HG03045 (cell line): Measurements from ENCODE around the gene PLAC8.
"Not testable (repeated sequence)": the region's sequence is repeated elsewhere in the genome, so short reads cannot be mapped to it uniquely, and the experiment has no call there.

Experiments used
- ATAC-seq: cut with Tn5 transposase; IDR thresholded peaks from one replicate; pipeline ENCODE4 v1.9.1; 2021; ENCODE audit warnings: mild to moderate bottlenecking, moderate library complexity; ENCODE audit not compliant: unreplicated experiment

The PLAC8 gene

DNA sequence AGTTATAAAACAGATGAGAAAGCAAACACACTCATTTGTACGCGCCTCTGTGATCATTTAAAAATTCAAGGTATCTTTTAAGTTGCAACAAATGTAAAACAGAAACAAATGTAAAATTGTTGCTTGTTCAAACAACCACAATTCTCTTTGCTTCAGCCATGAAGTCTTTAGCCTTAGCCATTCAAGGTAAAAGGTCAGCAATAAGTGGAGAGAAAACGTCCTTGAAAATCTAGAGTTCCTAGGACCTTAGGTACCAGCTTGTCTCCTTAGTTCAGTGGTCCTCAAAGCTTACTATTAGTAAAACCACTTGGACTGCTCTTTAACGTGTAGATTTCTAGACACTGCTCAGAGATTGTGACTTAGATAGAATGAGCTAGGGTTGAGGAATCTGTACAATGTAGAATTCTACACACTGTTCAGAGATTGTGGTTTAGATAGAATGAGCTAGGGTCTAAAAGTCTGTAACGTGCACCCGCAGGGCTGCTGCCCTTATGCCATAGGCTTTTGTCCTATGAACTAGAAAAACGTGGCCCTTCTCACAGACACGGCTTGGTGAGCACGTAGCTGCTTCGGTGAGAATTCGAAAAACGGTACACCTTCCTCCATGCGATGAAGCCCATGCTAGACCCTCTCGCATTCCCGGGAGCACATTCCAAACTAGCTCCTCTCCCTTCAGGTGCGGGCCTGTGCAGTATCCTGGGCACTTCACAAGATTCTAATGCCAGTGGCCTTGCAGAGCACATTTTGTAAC, 1.7 kb downstream of the PLAC8 start:
- no peak for ATAC-seq

- ATAC-seq: no peak
Measured at GRCh38 chr4:83112231-83112630, 2.3 kb downstream of the PLAC8 start.

- ATAC-seq: not testable (repeated sequence)
Measured at GRCh38 chr4:83111751-83112141, 2.8 kb downstream of the PLAC8 start.

DNA sequence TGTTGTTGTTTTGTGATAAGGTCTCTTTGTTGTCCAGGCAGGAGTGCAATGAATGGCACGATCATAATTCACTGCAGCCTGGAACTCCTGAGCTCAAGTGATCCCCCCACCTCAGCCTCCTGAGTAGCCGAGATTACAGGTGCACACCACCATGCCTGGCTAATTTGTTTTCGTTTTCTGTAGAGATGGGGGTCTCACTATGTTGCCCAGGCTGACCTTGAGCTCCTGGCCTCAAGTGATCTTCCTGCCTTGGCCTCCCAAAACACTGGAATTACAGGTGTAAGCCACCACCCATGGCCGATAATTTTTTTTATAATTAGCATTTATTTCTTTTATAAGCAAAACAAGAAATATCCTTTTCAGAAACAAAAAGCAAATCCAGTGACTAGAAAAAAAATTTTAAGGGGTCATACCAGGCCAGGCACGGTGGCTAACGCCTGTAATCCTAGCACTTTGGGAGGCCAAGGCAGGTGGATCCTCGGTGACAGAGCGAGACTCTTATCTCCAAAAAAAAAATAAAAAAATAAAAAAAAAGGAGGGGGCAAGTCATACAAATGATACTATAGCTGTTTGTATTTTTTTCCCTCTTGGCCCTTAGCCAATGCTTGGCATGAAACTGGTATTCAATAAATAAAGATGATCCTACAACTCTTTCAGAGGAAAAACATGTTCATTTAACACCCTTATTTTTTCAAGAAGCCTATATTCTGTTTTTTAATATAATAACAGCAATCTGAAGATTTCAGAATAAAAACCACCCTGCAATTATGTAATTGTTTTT, 3.4 kb downstream of the PLAC8 start:
- no peak for ATAC-seq

GRCh38 chr4:83110223-83110945, 4.1 kb downstream of the PLAC8 start:
- peak; percentile 84 for ATAC-seq

DNA sequence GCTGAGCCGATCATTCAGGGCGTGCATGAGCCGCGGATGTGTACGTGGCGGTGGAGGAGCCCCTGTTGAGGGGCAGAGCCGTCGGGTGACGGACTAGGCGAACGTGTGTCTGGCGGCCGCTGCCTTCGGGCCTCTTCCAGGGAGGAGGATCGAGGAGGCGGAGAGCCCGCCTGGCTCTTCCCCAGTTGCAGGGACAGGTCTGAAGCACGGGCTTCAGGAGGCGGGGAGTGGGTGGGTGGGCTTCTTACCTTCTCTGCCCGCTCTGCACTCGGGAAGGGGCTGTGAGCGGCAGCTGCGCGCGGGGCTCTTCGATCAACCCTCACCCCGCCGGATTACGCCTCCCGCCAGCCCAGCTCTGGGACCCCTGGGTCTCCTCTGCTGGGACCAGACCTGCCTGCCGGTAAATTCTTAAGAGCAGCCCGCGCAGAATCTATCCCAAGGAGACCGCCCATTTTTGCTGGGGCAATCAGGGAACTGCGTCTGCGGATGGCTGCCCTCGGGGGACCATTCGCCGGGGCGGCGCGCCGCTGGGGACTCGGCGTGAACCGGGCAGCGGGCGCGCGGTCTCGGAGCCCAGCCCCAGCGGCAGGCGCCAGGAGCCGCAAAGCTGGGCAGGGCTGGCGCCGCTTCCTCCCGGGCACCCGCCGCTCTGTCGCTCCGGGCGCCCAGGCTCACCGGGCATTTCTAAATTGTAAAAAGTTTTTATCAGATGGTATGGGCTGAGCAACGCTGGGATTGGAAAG, 4.9 kb downstream of the PLAC8 start:
- peak; percentile 32 for ATAC-seq

- no peak for ATAC-seq
Measured at GRCh38 chr4:83108101-83108861, 6.2 kb downstream of the PLAC8 start.

- no peak for ATAC-seq
Measured at GRCh38 chr4:83107631-83108030, 6.9 kb downstream of the PLAC8 start.

GRCh38 chr4:83104991-83105390, 9.5 kb downstream of the PLAC8 start:
- ATAC-seq: no peak

- ATAC-seq: no peak
Measured at GRCh38 chr4:83096397-83096796, 18.1 kb downstream of the PLAC8 start.

DNA sequence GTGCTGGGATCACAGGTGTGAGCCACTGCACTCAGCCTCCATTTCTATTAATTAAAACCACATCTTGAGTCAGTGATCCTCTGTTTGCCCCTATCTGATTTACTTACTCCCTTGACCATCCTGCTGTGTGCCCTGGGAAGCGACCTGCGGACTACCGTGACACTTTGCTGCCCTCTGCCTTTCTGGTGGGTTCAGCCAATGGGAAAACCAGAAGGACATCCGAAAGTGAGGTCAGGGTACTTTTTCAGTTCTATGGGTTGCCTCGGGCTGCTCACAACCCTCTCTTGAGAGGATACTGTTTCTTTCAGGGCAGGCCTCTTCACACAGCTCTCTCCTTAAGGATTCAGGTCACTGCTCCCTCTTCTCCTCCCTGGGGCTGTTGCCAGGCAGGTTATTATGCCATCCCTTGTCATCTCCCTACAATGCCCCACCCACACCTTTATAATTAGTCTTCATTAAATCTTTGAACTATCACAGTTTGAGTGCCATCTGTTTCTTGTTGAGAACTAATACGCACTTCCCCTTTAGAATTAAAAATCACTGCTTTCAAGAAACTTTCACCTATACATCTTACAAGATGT, 21.4 kb downstream of the PLAC8 start:
- ATAC-seq: no peak

DNA sequence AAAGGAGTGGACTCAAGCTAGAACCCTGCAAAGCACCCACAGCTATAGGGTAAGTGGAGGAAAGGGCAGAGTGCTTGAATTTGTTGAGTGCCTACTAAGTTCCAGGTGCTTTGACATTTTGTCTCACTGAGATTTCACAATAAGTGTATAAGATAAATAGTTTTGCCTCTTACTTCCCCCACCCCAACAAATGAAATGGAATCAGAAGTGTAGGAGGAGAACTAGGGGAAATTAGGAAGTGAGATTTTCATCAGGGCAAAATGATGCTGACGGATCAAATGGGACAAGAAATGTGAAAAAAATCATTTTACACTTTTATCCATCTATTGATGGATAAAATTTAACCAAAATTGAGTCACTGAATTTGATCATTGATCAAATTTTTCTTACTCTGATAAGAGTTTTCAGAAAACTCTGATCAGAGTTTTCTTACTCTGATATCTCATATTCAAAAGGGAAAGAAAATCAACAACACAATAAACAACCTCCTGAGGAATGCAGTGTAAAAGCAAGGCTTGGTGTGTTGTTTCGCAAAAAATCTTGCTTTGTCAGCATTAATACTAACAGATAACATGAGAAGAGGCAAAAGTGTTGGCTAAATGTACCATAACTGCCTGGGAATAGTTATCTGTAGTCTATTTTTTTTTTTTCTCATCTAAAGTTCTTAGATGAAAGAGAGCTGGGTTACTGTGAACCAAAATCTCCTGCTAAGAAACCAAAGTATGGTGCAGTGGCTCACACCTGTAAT, 24.9 kb downstream of the PLAC8 start:
- no peak for ATAC-seq

DNA sequence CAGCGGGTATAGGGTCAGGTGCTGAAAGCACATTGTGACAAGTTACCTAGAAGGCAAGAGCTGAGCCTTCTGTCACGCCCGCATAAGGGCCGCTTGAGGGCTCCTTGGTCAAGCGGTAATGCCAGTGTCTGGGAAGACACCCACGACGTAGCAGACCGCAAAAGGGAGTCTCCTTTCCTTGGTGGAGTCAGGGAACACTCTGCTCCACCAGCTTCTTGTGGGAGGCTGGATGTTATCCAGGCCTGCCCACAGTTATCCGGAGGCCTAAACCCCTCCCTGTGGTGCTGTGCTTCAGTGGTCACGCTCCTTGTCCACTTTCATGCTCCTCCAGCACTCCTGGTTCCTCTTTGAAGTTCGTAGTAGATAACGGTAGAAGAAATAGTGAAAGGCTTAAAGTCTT, 29.6 kb downstream of the PLAC8 start:
- ATAC-seq: not testable (repeated sequence)

- ATAC-seq: no peak
Measured at GRCh38 chr4:83083925-83084475, 30.5 kb downstream of the PLAC8 start.

DNA sequence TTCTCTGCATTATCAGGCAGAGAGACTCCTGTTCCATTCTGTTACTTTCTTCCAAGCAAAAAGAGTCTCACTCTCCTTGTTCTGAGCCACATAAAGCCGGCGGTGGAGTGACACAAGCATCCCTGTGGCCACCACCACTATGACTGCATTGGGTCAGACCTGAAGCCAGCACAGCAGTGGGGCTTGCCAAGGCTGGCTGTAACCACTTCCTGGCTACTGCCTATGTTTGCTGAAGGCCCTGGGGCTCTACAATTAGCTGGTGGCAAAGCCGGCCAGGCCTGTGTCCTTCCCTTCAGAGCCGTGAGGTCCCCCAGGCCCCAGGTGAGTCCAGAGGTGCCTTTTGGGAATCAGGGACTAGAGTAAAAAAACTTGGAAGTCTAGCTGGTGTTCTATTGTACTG, 31.8 kb downstream of the PLAC8 start:
- no peak for ATAC-seq

- ATAC-seq: no peak
Measured at GRCh38 chr4:83080561-83080960, 34.0 kb downstream of the PLAC8 start.

GRCh38 chr4:83075311-83076095, 39.0 kb downstream of the PLAC8 start:
- ATAC-seq: no peak

DNA sequence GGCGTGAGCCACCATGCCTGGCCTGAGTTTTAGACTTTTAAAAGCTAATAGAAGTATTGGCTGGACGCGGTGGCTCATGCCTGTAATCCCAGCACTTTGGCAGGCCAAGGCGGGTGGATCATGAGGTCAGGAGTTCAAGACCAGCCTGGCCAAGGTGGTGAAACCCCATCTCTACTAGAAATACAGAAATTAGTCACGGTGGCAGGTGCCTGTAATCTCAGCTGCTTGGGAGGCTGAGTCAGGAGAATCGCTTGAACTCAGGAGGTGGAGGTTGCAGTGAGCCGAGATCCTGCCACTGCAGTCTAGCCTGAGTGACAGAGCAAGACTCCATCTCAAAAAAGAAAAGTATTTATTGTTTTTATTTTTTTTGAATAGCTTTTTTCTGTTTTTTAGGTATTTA, 39.7 kb downstream of the PLAC8 start:
- ATAC-seq: not testable (repeated sequence)
